GM20000 (cell line): Measurements from ENCODE around the gene PAK4.

Experiments
- DNase-seq: peaks from one replicate; pipeline ENCODE4 v3.0.0; 2012; ENCODE audit warnings: low spot score
- CTCF ChIP-seq: IDR thresholded peaks from 2 replicates; pipeline ENCODE4 v1.5.1; 2012; ENCODE audit warnings: mild to moderate bottlenecking, control low read depth; ENCODE audit errors: extremely low read depth, missing control alignments

PAK4 gene

GRCh38 chr19:39150807-39151600 is 25.4 kb downstream of the PAK4 start:
- DNase-seq: no peak
- TF ChIP-seq CTCF: no peak

DNA sequence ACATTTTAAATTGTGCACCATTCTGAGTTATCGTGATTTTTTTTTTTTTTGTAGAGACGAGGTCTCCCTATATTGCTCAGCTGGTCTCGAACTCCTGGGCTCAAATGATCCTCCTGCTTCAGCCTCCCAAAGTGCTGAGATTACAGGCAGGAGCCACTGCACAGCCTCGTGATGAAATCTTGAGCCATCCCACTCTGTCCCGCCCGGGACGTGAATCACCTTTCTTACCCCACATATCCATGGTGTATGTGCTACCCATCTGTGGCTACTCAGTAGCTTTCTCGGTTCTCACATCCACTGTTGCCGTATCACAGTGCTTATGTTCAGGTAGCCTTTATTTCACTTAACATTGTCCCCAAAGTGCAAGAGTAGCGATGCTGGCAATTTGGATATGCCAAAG is 26.5 kb downstream of the PAK4 start:
- TF ChIP-seq CTCF: no peak
- no peak for DNase-seq

- no peak for DNase-seq
- TF ChIP-seq CTCF: no peak
Observed at GRCh38 chr19:39154100-39154628, 28.6 kb downstream of the PAK4 start.

DNA sequence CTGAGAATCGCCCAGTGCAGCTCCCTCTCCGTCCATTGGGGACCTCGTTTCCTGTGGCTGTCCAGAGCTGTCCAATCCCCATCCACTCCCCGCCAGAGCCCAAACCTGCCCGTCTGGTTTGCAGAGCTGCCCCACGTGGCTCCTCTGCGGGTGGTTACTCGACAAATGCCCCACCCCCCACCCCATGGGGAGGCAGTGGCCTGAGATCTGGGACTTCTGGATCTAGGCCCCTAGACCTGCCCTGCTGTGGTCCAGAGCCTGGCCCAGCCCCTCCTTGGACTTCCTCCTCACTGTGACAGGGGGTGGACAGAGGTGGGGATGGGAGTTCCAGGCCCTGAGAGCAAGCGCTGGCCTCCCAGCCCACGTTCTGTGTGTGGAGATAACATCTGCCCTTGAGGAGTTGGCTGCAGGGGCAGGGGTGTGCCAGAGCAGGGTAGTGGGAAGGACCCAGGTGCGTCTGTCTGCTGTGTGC is 29.1 kb downstream of the PAK4 start:
- DNase-seq: no peak
- no peak for TF ChIP-seq CTCF

DNA sequence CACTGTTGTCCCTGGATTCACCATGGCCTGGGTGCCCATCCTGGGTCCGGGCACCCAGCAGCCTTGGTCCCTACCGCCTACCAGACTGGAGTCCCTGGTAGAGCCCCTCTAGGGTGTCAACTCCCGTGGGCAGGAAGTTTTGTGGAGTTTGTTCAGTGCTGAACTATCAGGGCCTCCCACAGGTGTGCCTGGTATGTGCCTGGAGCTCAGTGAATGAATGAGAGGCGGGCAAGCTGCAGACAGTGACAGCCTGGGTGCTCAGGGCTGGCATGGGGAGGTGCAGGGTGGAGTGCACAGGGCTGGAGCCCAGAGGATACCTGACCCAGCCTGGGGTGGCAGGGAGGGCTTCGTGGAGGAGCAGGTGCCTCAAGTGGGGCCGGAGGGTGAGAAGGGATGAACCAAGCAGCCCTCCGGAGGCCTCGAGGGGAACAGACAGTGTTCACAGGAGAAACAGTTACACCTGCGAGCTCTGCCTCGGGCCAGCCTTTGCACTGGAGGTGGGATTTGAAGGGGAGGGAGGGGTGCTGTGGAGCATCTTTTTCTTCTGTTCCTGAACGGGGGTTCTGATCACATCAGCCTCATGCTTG is 29.6 kb downstream of the PAK4 start:
- DNase-seq: no peak
- TF ChIP-seq CTCF: no peak

GRCh38 chr19:39155741-39156140 is 30.2 kb downstream of the PAK4 start:
- DNase-seq: no peak
- no peak for TF ChIP-seq CTCF
